ENCODE results near the gene KAT6B.

DNA sequence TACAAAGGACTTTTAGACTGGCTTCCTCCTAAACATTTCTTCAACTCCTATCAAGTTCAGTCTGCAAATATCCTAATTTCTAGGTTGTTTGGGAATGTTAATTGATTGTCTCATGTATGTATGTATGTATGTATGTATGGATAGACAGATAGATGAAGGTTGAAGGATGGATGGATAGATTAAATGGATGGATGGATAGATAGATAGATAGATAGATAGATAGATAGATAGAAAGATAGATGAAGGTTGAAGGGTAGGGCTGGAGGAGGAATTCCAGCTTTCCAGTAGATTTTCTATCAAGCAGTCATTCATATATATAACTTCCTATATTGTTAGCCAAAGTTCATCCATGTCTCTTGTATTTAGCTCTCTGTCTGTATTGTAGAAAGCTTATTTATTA is 85.8 kb downstream of the KAT6B start:
- TF ChIP-seq, protein P1, sequence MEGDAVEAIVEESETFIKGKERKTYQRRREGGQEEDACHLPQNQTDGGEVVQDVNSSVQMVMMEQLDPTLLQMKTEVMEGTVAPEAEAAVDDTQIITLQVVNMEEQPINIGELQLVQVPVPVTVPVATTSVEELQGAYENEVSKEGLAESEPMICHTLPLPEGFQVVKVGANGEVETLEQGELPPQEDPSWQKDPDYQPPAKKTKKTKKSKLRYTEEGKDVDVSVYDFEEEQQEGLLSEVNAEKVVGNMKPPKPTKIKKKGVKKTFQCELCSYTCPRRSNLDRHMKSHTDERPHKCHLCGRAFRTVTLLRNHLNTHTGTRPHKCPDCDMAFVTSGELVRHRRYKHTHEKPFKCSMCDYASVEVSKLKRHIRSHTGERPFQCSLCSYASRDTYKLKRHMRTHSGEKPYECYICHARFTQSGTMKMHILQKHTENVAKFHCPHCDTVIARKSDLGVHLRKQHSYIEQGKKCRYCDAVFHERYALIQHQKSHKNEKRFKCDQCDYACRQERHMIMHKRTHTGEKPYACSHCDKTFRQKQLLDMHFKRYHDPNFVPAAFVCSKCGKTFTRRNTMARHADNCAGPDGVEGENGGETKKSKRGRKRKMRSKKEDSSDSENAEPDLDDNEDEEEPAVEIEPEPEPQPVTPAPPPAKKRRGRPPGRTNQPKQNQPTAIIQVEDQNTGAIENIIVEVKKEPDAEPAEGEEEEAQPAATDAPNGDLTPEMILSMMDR (conservative IDR thresholded peaks at IDR 0.05 in 1 of 2, IDR thresholded peaks at IDR 0.05 in 1 of 2; ENCODE audit: low read depth in 1 of 2, low read length in 2 of 2), result no peak
- TF ChIP-seq EZH2 (IDR thresholded peaks at IDR 0.05; ENCODE audit: low read length, missing control alignments), result no peak

Data from fibroblast of lung (primary cell).